Neural progenitor cell (in vitro differentiated cells): Measurements from ENCODE around the gene HNRNPA1.

Experiments
- EZH2 ChIP-seq: fragments of 200-600 bp; sonication (generic); IDR thresholded peaks from 2 replicates; pipeline ENCODE4 v1.6.1; 2017; ENCODE audit warnings: antibody characterized with exemption, mild to moderate bottlenecking, moderate library complexity
- TF ChIP-seq, protein P1 (sequence below): fragments of 200-600 bp; sonication (generic); IDR thresholded peaks from 2 replicates; pipeline ENCODE4 v1.5.1; 2017; ENCODE audit warnings: antibody characterized with exemption, mild to moderate bottlenecking

DNA sequence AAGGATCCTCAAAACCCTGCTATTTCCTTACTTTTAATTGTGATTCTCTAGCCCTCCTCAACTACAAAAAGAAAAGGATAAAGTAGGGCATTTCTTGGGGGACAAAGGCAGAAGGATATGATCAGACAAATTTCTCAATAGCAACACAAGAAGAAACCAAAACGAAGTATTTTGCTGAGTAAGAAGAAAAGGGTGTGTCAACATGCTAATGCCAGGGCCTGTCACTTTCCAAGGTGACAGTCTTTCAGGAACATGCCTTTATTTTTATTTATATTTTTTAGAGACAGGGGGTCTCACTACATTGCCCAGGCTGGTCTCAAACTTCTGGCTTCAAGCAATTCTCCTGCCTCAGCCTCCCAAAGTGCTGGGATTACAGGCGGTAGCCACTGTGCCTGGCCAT is 40.4 kb upstream of the HNRNPA1 start:
- TF ChIP-seq, protein P1, sequence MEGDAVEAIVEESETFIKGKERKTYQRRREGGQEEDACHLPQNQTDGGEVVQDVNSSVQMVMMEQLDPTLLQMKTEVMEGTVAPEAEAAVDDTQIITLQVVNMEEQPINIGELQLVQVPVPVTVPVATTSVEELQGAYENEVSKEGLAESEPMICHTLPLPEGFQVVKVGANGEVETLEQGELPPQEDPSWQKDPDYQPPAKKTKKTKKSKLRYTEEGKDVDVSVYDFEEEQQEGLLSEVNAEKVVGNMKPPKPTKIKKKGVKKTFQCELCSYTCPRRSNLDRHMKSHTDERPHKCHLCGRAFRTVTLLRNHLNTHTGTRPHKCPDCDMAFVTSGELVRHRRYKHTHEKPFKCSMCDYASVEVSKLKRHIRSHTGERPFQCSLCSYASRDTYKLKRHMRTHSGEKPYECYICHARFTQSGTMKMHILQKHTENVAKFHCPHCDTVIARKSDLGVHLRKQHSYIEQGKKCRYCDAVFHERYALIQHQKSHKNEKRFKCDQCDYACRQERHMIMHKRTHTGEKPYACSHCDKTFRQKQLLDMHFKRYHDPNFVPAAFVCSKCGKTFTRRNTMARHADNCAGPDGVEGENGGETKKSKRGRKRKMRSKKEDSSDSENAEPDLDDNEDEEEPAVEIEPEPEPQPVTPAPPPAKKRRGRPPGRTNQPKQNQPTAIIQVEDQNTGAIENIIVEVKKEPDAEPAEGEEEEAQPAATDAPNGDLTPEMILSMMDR = no peak
- TF ChIP-seq EZH2 = no peak
